Measurements from ENCODE around the gene KCNIP2.

The KCNIP2 gene

GRCh38 chr10:101851411-101852116, 8.0 kb upstream of the KCNIP2 start:
- no peak for DNase-seq

- no peak for DNase-seq
Measured at GRCh38 chr10:101850749-101851148, 7.1 kb upstream of the KCNIP2 start.

DNA sequence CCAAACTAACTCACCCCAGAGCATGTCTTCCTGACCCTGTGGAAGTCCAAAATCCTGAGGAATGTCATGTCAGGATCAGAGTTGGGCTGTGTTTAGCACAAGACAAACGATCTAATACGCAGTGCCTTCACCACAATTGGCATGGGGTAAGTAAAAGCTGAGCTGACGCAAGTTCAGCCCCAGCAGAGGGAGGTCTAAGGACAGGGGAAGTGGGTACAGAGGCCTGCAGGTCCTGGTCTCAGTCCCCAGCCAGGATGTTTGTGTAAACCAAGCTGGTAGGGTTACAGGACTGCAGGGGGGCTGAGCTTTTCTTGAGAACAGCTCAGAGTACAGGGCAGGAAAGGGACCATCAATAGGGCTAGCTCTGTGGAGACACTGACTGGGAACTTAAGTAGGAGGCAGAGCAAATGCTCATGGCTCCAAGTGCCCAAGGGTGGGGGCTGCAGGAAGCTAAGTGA, 5.3 kb upstream of the KCNIP2 start:
- DNase-seq: no peak

GRCh38 chr10:101848408-101848807, 4.8 kb upstream of the KCNIP2 start:
- DNase-seq: no peak

DNA sequence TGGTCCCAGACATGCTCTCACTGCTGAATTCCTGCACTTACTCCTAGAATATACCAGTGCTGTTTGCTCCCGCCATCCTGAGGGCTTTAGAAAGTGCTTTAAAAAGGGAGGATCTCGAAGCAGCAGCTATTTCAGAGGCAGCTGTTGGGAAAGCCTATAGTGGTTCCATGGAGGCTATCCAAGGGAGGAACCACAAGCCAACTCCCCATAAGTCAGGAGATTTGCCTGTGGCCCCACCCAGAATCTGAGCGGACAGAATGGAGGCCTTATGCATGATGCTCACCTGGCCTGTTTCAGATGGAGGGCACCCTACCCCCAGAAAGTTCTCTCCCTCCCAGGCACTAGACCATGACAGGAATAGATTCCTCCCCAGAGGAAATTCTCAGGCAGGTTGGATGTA, 2.3 kb upstream of the KCNIP2 start:
- DNase-seq: no peak

DNA sequence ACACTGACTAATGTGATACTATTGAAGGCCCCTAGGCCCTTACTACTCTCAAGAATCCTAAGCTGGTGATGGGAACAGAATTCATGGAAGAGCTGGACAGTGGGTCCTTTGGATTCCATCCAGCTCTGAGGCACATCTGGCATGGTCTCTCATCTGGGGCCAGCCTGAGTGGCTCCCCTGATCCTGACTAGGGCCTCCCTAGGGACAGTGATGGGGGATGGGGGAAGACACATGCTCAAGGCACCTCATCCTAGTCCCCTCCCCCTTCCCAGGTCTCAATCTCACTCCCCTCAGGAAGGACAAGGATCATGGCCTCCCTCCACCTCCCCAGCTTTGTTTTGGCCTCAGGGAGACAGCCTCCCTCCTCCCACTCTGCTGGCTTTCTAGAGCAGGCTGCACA, 1.8 kb downstream of the KCNIP2 start:
- DNase-seq: no peak

DNA sequence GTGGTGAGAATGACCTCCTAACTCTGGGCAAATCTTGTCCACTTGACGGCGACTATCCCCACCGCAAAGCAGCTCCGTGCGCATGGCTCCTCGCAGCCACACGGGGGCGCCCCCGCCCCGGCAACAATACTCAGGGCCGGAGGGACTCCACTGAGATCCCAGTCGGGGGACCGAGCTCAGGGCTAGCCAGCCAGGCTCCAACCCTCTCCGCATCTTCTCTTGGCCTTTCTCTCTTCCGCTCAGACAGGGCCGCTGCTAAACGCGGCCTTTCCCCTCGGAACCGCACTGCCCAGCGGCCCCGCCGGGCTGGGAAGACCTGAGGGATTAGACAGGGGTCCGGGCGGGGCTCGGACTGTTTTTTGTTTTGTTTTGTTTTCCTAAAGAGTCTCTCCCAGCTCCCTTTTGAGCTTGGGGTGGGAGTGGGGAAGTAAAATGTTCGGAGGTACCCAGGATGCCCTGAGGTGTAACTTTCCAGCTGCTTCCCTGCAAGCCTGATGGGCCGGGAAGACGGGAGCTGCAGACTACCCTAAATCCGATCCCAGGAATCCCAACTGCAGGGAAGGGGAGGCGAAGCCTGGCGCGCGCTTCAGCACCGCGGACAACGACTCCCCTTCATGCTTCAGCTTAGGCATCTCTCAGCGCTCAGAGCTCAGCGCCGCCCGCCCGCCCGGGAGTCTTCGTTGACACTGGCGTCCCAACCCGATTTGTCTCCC, 2.7 kb downstream of the KCNIP2 start:
- DNase-seq: peak; percentile 89

DNA sequence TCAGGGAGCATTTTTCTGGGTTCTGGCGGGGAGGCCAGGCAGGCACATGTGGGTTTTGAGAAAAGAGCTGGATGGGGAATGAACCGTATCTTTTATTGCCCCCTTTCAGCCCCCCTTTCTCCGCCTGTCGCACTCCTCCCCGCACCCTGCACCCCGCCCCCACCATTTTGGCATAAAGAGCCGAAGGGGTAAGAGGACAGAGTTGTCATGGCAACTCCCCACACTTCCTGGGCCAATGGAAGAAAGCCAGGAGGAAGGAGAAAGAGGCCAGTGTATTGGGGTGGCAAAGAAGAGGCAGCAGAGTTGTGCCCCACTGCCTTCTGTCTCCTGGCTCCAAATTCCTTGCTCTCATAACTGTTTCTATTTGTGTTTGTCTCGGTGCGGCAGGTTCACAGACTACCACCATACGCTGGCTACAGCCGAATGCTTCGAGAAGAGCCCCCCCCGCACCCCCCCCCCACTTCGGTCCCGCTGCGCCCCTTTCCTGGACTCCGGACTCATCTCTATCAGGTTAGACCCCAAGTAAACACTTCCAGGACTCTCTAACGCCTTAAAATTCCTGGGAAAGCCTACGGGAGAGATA, 3.4 kb downstream of the KCNIP2 start:
- DNase-seq: no peak

DNA sequence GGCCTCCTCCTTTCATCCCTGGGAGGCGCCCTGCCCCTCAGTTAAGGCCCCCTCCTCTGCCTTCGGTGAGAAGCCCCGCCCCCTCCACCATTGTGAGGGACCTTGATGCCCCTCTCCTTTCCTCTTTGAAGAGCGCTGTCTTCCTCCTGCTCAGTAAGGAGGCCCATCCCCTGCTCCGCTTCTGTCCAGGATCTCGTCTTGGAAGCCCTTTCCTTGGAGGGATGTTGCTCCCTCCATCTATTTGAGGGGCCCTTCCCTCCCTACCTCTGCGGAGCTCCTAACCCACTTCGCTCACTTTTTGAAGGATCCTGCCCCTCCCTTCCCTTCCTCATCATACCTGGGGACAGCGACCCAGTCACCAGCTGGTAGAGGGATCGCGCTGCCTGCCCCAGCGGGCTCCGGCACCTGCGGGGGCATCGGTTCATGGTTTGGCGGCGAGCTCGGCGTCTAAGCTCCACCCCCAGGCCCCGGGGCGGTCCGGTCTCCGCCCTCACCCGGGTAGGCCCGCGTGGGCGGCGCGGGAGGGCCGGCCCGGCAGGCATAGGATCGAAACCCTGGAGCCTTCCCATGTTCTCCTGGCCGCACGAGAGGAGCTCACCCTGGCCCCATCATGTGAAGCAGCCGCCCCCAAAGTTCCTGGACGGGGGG, 4.1 kb downstream of the KCNIP2 start:
- DNase-seq: peak; percentile 74

GRCh38 chr10:101839002-101839401, 4.6 kb downstream of the KCNIP2 start:
- DNase-seq: no peak

- no peak for DNase-seq
Measured at GRCh38 chr10:101838416-101838970, 5.1 kb downstream of the KCNIP2 start.

GRCh38 chr10:101837748-101838147, 5.9 kb downstream of the KCNIP2 start:
- DNase-seq: no peak

DNA sequence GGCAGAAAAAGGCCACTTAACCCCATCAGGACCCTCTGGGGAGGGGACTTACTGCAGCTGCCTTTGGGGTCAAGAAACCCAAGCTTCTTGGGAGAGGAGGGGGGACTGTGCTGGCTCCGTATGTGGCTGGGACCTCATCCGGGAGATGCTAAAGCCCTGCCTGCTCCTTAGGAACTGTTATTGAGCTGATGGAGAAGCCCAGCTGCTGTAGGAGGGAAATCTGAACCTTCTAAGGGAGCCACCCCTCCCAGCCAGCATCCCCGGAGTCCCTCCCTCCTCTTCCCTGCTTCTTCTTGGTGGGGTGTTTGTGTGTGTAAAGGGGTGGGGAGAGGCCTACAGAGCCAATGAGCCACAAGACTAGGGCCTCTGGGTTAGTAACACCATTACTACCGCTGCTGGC, 8.2 kb downstream of the KCNIP2 start:
- DNase-seq: no peak

- DNase-seq: no peak
Measured at GRCh38 chr10:101834341-101834740, 9.3 kb downstream of the KCNIP2 start.

GRCh38 chr10:101833466-101833865, 10.1 kb downstream of the KCNIP2 start:
- no peak for DNase-seq

GRCh38 chr10:101832325-101832771, 11.3 kb downstream of the KCNIP2 start:
- DNase-seq: no peak

DNA sequence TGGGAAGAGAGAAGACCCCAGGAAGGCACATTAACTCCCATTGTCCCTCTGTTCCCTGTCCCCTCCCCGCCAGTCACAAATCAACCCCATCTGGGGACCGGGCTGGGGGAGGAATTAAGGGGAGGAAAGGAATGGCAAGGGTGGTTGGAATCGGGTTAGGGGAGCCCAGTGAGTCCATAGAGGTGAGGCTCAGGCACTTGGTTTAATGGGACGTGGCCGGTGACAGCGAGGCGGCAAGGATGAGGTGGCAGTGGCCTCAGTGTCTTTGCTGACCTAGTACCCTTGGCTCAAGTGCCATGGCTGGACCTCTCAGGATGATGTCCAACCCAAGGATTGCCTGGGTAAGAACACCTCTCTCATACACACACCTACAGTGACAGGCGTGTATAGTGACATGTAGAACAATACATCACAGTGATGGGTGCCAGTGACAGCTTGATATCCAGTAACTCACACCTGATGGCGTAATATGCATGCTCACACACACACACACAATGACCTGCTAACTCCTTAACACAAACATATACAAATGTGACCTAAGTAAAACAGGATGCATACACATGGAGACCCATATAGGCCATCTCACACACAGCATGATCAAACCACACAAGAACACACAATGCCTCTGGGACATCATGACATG, 12.3 kb downstream of the KCNIP2 start:
- no peak for DNase-seq

GRCh38 chr10:101830322-101831168, 13.1 kb downstream of the KCNIP2 start:
- peak; percentile 93 for DNase-seq

DNA sequence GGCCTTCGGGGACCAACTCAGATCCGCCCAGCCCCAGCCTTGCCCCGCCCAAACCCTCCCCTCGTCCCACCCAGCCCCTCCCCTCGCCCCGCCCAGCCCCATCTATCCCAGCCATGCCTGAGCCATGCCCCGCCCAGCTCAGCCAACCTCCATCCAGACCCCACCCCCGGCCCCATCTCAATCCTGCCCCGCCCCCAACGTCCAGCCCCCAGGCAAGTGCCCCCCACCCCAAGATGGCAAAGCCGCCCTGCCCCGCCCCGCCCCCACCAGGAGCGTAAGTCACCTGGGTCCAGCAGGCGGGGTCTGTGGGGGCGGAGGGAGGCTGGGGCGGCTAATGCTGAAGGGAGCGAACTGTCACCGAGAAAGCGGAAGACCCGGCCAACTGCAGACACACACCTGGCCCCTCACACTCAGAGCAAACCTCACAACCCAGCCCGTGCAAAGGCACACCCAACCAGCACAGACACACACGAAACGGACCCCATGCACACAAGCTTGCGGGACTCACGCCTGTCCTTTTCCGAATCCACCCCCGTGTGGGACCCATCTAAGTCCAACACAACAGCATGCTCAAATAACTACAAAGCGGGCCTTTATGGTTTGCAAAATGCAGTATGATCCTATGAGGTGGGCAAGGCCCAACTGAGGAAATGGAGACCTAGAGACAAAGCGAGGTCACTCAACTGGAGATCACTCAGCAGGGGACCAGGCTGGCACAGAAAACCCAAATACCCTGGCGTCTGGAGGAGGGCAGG, 13.9 kb downstream of the KCNIP2 start:
- DNase-seq: peak; percentile 68

DNA sequence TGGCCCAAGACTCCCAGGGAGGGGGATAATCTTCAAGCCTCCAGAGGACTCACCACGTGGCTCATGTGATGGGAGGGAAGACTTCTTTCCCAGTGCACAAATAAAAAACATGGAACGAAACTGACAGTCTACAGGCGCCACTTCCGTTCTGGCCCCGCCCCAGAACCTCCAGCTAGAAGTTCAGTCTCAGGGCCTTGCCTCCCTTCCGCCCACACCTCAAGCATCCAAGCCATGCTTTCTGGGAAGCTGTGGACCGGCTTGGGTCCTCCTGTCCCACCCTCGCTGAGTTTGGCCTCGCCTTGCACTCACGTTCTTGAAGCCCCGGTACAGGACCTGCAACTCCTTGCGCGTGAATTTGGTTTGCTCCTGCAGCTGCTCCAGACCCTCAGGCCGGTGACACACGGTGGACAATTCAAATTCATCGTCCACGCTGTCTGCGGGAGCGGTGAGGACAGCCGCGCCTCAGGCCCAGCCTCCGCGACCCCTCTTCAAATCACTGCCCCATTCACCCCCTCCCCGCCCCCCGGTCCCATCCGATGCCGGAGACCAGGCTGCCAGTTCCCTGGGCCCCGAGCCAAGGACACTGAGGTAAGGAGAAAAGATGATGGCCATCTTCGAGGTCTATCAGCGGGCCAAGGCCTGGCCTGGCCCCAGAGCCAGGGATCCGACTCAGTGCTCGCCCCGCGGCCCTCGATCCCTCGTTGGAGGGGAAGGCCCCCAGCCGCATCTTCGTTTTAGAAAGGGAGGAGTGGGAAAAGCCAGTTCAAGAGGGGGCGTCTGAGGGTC, 14.6 kb downstream of the KCNIP2 start:
- DNase-seq: no peak
